OCI-LY3 (cell line): ENCODE measurements around the gene KRTCAP2.

ENCODE experiments used
- H2AFZ ChIP-seq: fragments of 200-600, 300-600 bp; shearing (Covaris generic); 2 replicates; pipeline ENCODE4 v1.6.0; 2014; ENCODE audit warnings: antibody characterized with exemption, low read depth, low read length
- H3K27ac ChIP-seq: fragments of 200-600, 300-600 bp; sonication (generic); 2 replicates; pipeline ENCODE4 v1.5.1; 2014; ENCODE audit warnings: mild to moderate bottlenecking, low read length, moderate library complexity, mixed read lengths
- H3K27me3 ChIP-seq: fragments of 200-600, 300-600 bp; sonication (generic); 2 replicates; pipeline ENCODE4 v1.6.1; 2014; ENCODE audit warnings: low read depth, low read length, mixed read lengths
- H3K36me3 ChIP-seq: fragments of 200-600, 300-600 bp; sonication (generic); replicated peaks from 2 replicates; pipeline ENCODE3; 2014; ENCODE audit warnings: low read depth, low read length, mixed read lengths
- H3K4me1 ChIP-seq: fragments of 300-600, 200-600 bp; sonication (generic); 2 replicates; pipeline ENCODE4 v1.6.1; 2014; ENCODE audit warnings: low read length, mixed read lengths
- H3K4me2 ChIP-seq: fragments of 200-600, 300-600 bp; sonication (generic); 2 replicates; pipeline ENCODE4 v1.6.1; 2014; ENCODE audit warnings: low read length, mixed read lengths
- H3K4me3 ChIP-seq: fragments of 300-600, 200-600 bp; sonication (generic); 2 replicates; pipeline ENCODE4 v1.5.1; 2014; ENCODE audit warnings: antibody characterized with exemption, mild to moderate bottlenecking, low read length, moderate library complexity
- H3K79me2 ChIP-seq: fragments of 300-600, 200-600 bp; shearing (Covaris generic); 2 replicates; pipeline ENCODE4 v1.6.1; 2014; ENCODE audit warnings: mild to moderate bottlenecking, low read length, mixed read lengths
- H3K9ac ChIP-seq: fragments of 300-600, 200-600 bp; shearing (Covaris generic); 2 replicates; pipeline ENCODE4 v1.6.0; 2014; ENCODE audit warnings: mild to moderate bottlenecking, low read length, moderate library complexity
- H3K9me3 ChIP-seq: fragments of 200-600, 300-600 bp; shearing (Covaris generic); 2 replicates; pipeline ENCODE4 v1.6.1; 2014; ENCODE audit warnings: low read length, mixed read lengths; ENCODE audit not compliant: insufficient read depth
- H4K20me1 ChIP-seq: fragments of 200-600, 300-600 bp; sonication (generic); 2 replicates; pipeline ENCODE4 v1.6.1; 2016; ENCODE audit warnings: low read length, mixed read lengths; ENCODE audit not compliant: insufficient read depth
- EZH2phosphoT487 ChIP-seq: fragments of 200-600 bp; shearing (Covaris generic); IDR thresholded peaks from 2 replicates; pipeline ENCODE4 v1.6.1; 2018; ENCODE audit warnings: antibody characterized with exemption, mixed run types, low read depth
- TF ChIP-seq, protein P1 (sequence below): fragments of 200-600, 300-600 bp; sonication (generic); IDR thresholded peaks from 2 replicates; pipeline ENCODE4 v1.5.1; 2014; ENCODE audit warnings: antibody characterized with exemption, low read length, low read depth

KRTCAP2 gene

DNA sequence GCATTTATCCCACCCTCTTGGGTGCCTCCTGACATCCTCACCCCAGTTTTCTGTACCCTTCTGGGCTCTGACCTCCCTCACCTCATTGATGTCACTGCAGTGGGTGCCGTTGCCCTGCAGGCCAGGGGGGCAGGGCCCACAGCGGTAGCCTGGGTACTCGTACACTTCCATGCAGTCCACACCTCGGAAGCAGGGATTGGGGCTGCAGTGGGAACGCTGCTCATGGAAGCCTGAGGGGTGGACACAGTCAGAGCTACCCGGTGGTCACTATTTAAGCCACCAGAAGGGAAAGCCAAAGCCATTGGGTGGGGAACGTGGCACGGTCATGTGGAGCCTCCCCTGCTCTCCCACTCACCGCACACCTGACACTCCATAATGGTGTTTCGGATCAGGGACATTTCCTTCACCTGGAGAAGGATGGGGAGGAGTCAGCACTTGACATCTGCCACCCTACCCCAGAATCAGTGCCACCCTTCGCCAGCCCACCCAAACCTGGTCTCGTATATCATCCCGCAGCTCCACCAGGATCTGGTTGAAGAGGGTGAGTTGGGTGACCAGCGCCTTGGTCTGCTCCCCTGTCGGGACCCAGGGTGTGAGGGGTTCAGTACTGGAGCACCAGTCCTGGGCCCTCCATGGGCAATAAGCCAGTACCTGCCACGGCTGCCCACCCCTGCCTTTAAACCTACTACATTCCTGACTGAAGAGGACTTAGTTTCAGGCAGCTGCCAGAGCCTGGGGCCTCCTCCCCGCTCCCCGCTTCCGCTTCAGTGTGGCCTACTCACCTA lies 29.8 kb upstream of the KRTCAP2 start:
- no peaks in the 10 kb centered on the region for H3K36me3 ChIP-seq

DNA sequence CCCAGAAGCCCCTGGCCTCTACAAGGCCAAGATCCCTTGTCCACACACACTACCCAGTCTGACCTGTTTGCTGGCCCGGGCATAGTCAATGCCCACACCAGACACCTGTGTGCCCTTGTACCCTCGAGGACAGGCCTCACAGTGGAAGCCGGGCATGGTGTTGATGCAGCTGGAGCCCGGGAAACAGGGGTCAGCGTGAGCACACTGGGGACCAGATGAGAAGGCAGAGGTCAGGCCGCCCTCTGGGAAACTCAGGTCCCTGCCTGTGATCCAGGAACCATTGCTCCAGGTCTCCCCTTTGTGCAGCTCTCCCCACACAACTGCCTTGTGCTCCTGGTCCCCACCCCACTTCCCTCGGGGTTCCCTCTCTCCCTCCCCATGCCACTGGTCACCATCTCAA lies 29.1 kb upstream of the KRTCAP2 start:
- no peaks in the 10 kb centered on the region for H3K36me3 ChIP-seq
- H3K4me1 ChIP-seq = peaks cover 3% of the 10 kb centered on the region
- H3K4me2 ChIP-seq = no peak overlapping the region
- no peaks in the 10 kb centered on the region for H3K27me3 ChIP-seq
- TF ChIP-seq EZH2phosphoT487 = no peak
- TF ChIP-seq, protein P1, sequence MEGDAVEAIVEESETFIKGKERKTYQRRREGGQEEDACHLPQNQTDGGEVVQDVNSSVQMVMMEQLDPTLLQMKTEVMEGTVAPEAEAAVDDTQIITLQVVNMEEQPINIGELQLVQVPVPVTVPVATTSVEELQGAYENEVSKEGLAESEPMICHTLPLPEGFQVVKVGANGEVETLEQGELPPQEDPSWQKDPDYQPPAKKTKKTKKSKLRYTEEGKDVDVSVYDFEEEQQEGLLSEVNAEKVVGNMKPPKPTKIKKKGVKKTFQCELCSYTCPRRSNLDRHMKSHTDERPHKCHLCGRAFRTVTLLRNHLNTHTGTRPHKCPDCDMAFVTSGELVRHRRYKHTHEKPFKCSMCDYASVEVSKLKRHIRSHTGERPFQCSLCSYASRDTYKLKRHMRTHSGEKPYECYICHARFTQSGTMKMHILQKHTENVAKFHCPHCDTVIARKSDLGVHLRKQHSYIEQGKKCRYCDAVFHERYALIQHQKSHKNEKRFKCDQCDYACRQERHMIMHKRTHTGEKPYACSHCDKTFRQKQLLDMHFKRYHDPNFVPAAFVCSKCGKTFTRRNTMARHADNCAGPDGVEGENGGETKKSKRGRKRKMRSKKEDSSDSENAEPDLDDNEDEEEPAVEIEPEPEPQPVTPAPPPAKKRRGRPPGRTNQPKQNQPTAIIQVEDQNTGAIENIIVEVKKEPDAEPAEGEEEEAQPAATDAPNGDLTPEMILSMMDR = no peak
- H3K4me3 ChIP-seq = no peak overlapping the region
- H2AFZ ChIP-seq = no peak overlapping the region
- no peaks in the 10 kb centered on the region for H3K9me3 ChIP-seq
- H3K9ac ChIP-seq = no peak overlapping the region
- no peaks in the 10 kb centered on the region for H4K20me1 ChIP-seq
- no peak overlapping the region for H3K27ac ChIP-seq
- no peaks in the 10 kb centered on the region for H3K79me2 ChIP-seq

More for the DNA sequence above, 29.8 kb upstream of the KRTCAP2 start:
- H3K9me3 ChIP-seq = no peaks in the 10 kb centered on the region
- no peaks in the 10 kb centered on the region for H4K20me1 ChIP-seq
- TF ChIP-seq EZH2phosphoT487 = no peak
- TF ChIP-seq, protein P1 = no peak
- H3K27me3 ChIP-seq = no peaks in the 10 kb centered on the region
- no peak overlapping the region for H3K27ac ChIP-seq
- H3K4me3 ChIP-seq = no peak overlapping the region
- no peak overlapping the region for H3K9ac ChIP-seq
- H3K79me2 ChIP-seq = no peaks in the 10 kb centered on the region
- H2AFZ ChIP-seq = no peak overlapping the region
- peaks cover 11% of the 10 kb centered on the region for H3K4me1 ChIP-seq
- no peak overlapping the region for H3K4me2 ChIP-seq

DNA sequence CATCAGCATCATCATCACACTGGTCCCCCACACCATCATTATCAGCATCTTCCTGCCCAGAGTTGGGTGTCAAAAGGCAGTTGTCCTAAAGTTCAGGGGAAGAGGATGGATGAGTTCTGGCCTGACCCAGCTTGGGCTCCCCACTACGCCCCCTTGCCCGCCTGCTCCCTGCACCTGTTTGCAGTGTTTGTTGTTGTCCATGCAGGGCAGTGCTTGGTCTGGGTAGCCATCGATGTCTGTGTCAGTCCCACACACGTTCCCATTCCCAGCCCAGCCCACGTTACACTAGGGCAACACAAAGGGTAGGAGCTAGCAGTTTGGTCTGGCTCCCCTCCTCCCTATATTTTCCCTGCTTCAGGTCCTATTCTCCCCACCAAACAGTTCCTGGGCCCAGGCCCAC lies 27.8 kb upstream of the KRTCAP2 start:
- H3K36me3 ChIP-seq = no peaks in the 10 kb centered on the region
- no peaks in the 10 kb centered on the region for H4K20me1 ChIP-seq
- H3K27me3 ChIP-seq = no peaks in the 10 kb centered on the region
- H3K79me2 ChIP-seq = no peaks in the 10 kb centered on the region
- TF ChIP-seq, protein P1 = no peak
- no peak for TF ChIP-seq EZH2phosphoT487
- H2AFZ ChIP-seq = no peak overlapping the region
- no peak overlapping the region for H3K9ac ChIP-seq
- H3K4me1 ChIP-seq = no peaks in the 10 kb centered on the region
- H3K4me3 ChIP-seq = no peak overlapping the region
- H3K9me3 ChIP-seq = no peaks in the 10 kb centered on the region
- H3K27ac ChIP-seq = no peak overlapping the region
- no peak overlapping the region for H3K4me2 ChIP-seq

DNA sequence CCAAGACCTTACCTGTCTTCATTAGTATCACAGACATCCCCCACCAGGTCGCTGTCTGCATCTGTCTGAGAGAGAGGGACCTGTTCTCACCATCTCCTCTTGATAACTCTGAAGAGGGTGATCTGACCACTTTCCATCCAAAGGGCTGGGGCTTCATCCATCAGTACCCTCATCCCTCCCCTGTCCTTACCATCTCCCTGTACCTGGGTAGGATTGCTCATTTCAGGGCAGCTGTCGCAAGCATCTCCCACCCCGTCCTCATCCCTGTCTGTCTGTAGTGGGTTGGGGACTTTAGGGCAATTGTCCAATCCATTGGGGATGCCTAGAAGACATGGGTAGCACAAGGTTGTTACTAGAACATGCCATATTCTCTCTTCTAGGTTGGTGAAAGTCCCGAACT lies 26.7 kb upstream of the KRTCAP2 start:
- TF ChIP-seq, protein P1 = no peak
- TF ChIP-seq EZH2phosphoT487 = no peak
- H3K36me3 ChIP-seq = no peaks in the 10 kb centered on the region
- H3K27me3 ChIP-seq = no peaks in the 10 kb centered on the region
- H3K4me3 ChIP-seq = no peak overlapping the region
- H3K4me1 ChIP-seq = peaks cover 6% of the 10 kb centered on the region
- H3K9me3 ChIP-seq = no peaks in the 10 kb centered on the region
- no peak overlapping the region for H3K9ac ChIP-seq
- H3K27ac ChIP-seq = no peak overlapping the region
- no peak overlapping the region for H3K4me2 ChIP-seq
- H3K79me2 ChIP-seq = no peaks in the 10 kb centered on the region
- no peak overlapping the region for H2AFZ ChIP-seq
- H4K20me1 ChIP-seq = no peaks in the 10 kb centered on the region
